ENCODE measurements around the gene DAB1.

DAB1 gene

GRCh38 chr1:57072401-57073110 lies 351.3 kb downstream of the DAB1 start:
- DNase-seq (ENCODE audit: low read depth): no peak

GRCh38 chr1:57067863-57068262 lies 356.0 kb downstream of the DAB1 start:
- DNase-seq (ENCODE audit: low read depth): no peak

GRCh38 chr1:57066980-57067610 lies 356.8 kb downstream of the DAB1 start:
- DNase-seq (ENCODE audit: low read depth): no peak

GRCh38 chr1:57065442-57065841 lies 358.4 kb downstream of the DAB1 start:
- no peak for DNase-seq (ENCODE audit: low read depth)

- DNase-seq (ENCODE audit: low read depth): no peak
These were observed 359.3 kb downstream of the DAB1 start for GRCh38 chr1:57064379-57065140.

- no peak for DNase-seq (ENCODE audit: low read depth)
These were observed 360.3 kb downstream of the DAB1 start for GRCh38 chr1:57063406-57064125.

GRCh38 chr1:57061369-57061768 lies 362.5 kb downstream of the DAB1 start:
- no peak for DNase-seq (ENCODE audit: low read depth)

- no peak for DNase-seq (ENCODE audit: low read depth)
These were observed 363.4 kb downstream of the DAB1 start for GRCh38 chr1:57060451-57060850.

GRCh38 chr1:57058652-57059501 lies 365.0 kb downstream of the DAB1 start:
- DNase-seq (ENCODE audit: low read depth): no peak

- DNase-seq (ENCODE audit: low read depth): no peak
These were observed 375.0 kb downstream of the DAB1 start for GRCh38 chr1:57048856-57049255.

- DNase-seq (ENCODE audit: low read depth): no peak
These were observed 377.4 kb downstream of the DAB1 start for GRCh38 chr1:57046462-57046861.

GRCh38 chr1:57041901-57042300 lies 382.0 kb downstream of the DAB1 start:
- DNase-seq (ENCODE audit: low read depth): no peak

GRCh38 chr1:57040811-57041210 lies 383.0 kb downstream of the DAB1 start:
- no peak for DNase-seq (ENCODE audit: low read depth)

- DNase-seq (ENCODE audit: low read depth): no peak
These were observed 386.9 kb downstream of the DAB1 start for GRCh38 chr1:57036641-57037579.

GRCh38 chr1:57034713-57035112 lies 389.1 kb downstream of the DAB1 start:
- no peak for DNase-seq (ENCODE audit: low read depth)

- no peak for DNase-seq (ENCODE audit: low read depth)
These were observed 390.4 kb downstream of the DAB1 start for GRCh38 chr1:57033222-57034001.

- no peak for DNase-seq (ENCODE audit: low read depth)
These were observed 397.1 kb downstream of the DAB1 start for GRCh38 chr1:57026624-57027354.

GRCh38 chr1:57024855-57025254 lies 399.0 kb downstream of the DAB1 start:
- DNase-seq (ENCODE audit: low read depth): no peak

GRCh38 chr1:57024428-57024827 lies 399.4 kb downstream of the DAB1 start:
- no peak for DNase-seq (ENCODE audit: low read depth)

Measured in T follicular helper cell (primary cell).